Keratinocyte (primary cell): ENCODE results near the gene PLCB3. TPM values are rescaled to one million over a fixed set of nuclear protein-coding genes. Genes with fewer than 3 reads are reported as not detected.

ENCODE experiments used
- DNase-seq: peaks from one replicate; pipeline ENCODE4 v3.0.0-alpha.2; 2011; ENCODE audit warnings: low read depth, missing footprints, low spot score
- FAIRE-seq: peaks from 2 replicates; lab custom pipeline; 2011; peaks lifted over from hg19 to GRCh38; lab: Jason Lieb, UNC
- H2AFZ ChIP-seq: 2 replicates; pipeline ENCODE4 v1.6.0; 2012; ENCODE audit warnings: low read length, control low read depth, inconsistent platforms; ENCODE audit not compliant: control insufficient read depth
- H3K27ac ChIP-seq: 2 replicates; pipeline ENCODE4 v1.5.1; 2011; ENCODE audit warnings: low read length; ENCODE audit not compliant: control insufficient read depth, insufficient read depth
- H3K27me3 ChIP-seq: 3 replicates; pipeline ENCODE4 v1.6.0; 2011; ENCODE audit warnings: low read length; ENCODE audit not compliant: control insufficient read depth, insufficient read depth; ENCODE audit errors: extremely low read depth
- H3K36me3 ChIP-seq, 2 experiments: 2 replicates in 1 of 2; 3 replicates in 1 of 2; pipeline ENCODE4 v1.5.1; 2011; ENCODE audit warnings: low read length in 2 of 2, mild to moderate bottlenecking in 1 of 2; ENCODE audit not compliant: control insufficient read depth in 2 of 2, insufficient read depth in 2 of 2; ENCODE audit errors: extremely low read depth in 1 of 2
- H3K4me1 ChIP-seq: 3 replicates; pipeline ENCODE4 v1.5.1; 2011; ENCODE audit warnings: low read length; ENCODE audit not compliant: control insufficient read depth, insufficient read depth; ENCODE audit errors: extremely low read depth
- H3K4me2 ChIP-seq: 3 replicates; pipeline ENCODE4 v1.6.0; 2011; ENCODE audit warnings: low read depth, low read length; ENCODE audit not compliant: control insufficient read depth, insufficient read depth; ENCODE audit errors: extremely low read depth
- H3K4me3 ChIP-seq, 3 experiments: fragments of 200-600 bp in 1 of 3; sonication (generic) in 1 of 3; 2 replicates in 2 of 3; 3 replicates in 1 of 3; pipeline ENCODE4 v1.5.1; 2011 to 2016; ENCODE audit warnings: low read length in 3 of 3, mild to moderate bottlenecking in 3 of 3, control low read depth in 2 of 3, inconsistent platforms in 1 of 3, low read depth in 1 of 3, mixed read lengths in 1 of 3, mixed run types in 1 of 3, moderate library complexity in 1 of 3; ENCODE audit not compliant: control insufficient read depth in 2 of 3, insufficient read depth in 2 of 3; ENCODE audit errors: extremely low read depth in 1 of 3
- H3K79me2 ChIP-seq: 2 replicates; pipeline ENCODE4 v1.6.0; 2012; ENCODE audit warnings: low read length; ENCODE audit not compliant: control insufficient read depth, insufficient read depth
- H3K9ac ChIP-seq: 3 replicates; pipeline ENCODE4 v1.6.0; 2011; ENCODE audit warnings: low read length; ENCODE audit not compliant: control insufficient read depth, insufficient read depth; ENCODE audit errors: extremely low read depth
- H3K9me1 ChIP-seq: 3 replicates; pipeline ENCODE4 v1.6.0; 2011; ENCODE audit warnings: low read length; ENCODE audit not compliant: control insufficient read depth, insufficient read depth; ENCODE audit errors: extremely low read depth
- H3K9me3 ChIP-seq: 2 replicates; pipeline ENCODE4 v1.5.1; 2012; ENCODE audit warnings: low read depth, low read length; ENCODE audit not compliant: control insufficient read depth
- H4K20me1 ChIP-seq: 3 replicates; pipeline ENCODE4 v1.6.0; 2011; ENCODE audit warnings: low read length; ENCODE audit not compliant: control insufficient read depth, insufficient read depth; ENCODE audit errors: extremely low read depth
- CTCF ChIP-seq, 3 experiments: IDR thresholded peaks in 1 of 3; conservative IDR thresholded peaks in 1 of 3; optimal IDR thresholded peaks in 1 of 3; 2 replicates in 2 of 3; 3 replicates in 1 of 3; pipeline versions ENCODE3 to v1.5.1; 2011; ENCODE audit warnings: low read length in 3 of 3, mild to moderate bottlenecking in 3 of 3, moderate library complexity in 2 of 3, control low read depth in 1 of 3, inconsistent platforms in 1 of 3; ENCODE audit not compliant: insufficient read depth in 2 of 3; ENCODE audit errors: extremely low read depth in 1 of 3
- EZH2 ChIP-seq: IDR thresholded peaks from one replicate; pipeline ENCODE4 v1.6.1; 2012; ENCODE audit warnings: inconsistent platforms, mild to moderate bottlenecking, low read length, moderate library complexity
- dilution Hi-C: fragments of 300-500 bp; cut with MboI; formaldehyde crosslinking; loops from one replicate; pipeline ENCODE4 v1.7.0; 2020; ENCODE audit warnings: low sequenced_read_pairs; ENCODE audit not compliant: extremely low pct_ligation_motif_present
- polyA plus RNA-seq, 5 experiments: library from polyadenylated mRNA; depleted of rRNA in 3 of 5; stranded (reverse) in 3 of 5; stranded (forward) in 1 of 5; unstranded in 1 of 5; fragments of >200 nt; gene quantifications; 1 replicate in 1 of 5; 2 replicates in 3 of 5; 3 replicates in 1 of 5; pipeline versions ENCODE4 v1.2.1 to v1.2.3, GENCODE V29; 2011 to 2012; ENCODE audit warnings: missing spikeins in 2 of 5, low read depth in 1 of 5, low replicate concordance in 1 of 5

PLCB3 gene
- polyA plus RNA-seq, 1 donor (not counting 4 experiments of a cell fraction or from before 2014, with no cell fraction given): 32.5 TPM

- Histone ChIP-seq H3K9me1 (no peaks in the 10 kb centered on the region), H3K4me2 (no peak overlapping the region), H3K27ac (no peak overlapping the region), H3K4me3 (no peak overlapping the region), H3K36me3 (peaks cover 4 to 5% of the 10 kb centered on the region in 2 experiments), H3K9ac (no peak overlapping the region), H3K9me3 (no peaks in the 10 kb centered on the region), H3K27me3 (peaks cover 23% of the 10 kb centered on the region), H3K4me1 (peaks cover 14% of the 10 kb centered on the region), H3K79me2 (peaks cover 11% of the 10 kb centered on the region), H2AFZ (no peak overlapping the region), H4K20me1 (no peaks in the 10 kb centered on the region)
- FAIRE-seq (no peak), DNase-seq (no peak)
- TF ChIP-seq CTCF (optimal IDR thresholded peaks at IDR 0.05 in 1 of 3, IDR thresholded peaks at IDR 0.05 in 1 of 3, conservative IDR thresholded peaks at IDR 0.05 in 1 of 3; ENCODE audit: extremely low read depth in 1 of 3, insufficient read depth in 2 of 3, low read length in 3 of 3) (no peak), EZH2 (no peak)
- dilution Hi-C loops: no loop called here
Measured at GRCh38 chr11:64287676-64288352, 36.5 kb downstream of the PLCB3 start.

- Histone ChIP-seq H3K9me1 (no peaks in the 10 kb centered on the region), H4K20me1 (no peaks in the 10 kb centered on the region), H3K4me3 (no peak overlapping the region), H3K79me2 (peaks cover 7% of the 10 kb centered on the region), H3K4me2 (no peak overlapping the region), H3K9me3 (no peaks in the 10 kb centered on the region), H3K27ac (no peak overlapping the region), H3K4me1 (peaks cover 13% of the 10 kb centered on the region), H2AFZ (no peak overlapping the region), H3K36me3 (peaks cover 1 to 4% of the 10 kb centered on the region in 2 experiments), H3K27me3 (peaks cover 29% of the 10 kb centered on the region), H3K9ac (no peak overlapping the region)
- dilution Hi-C loops: no loop called here
- TF ChIP-seq CTCF (optimal IDR thresholded peaks at IDR 0.05 in 1 of 3, IDR thresholded peaks at IDR 0.05 in 1 of 3, conservative IDR thresholded peaks at IDR 0.05 in 1 of 3; ENCODE audit: extremely low read depth in 1 of 3, insufficient read depth in 2 of 3, low read length in 3 of 3) (no peak), EZH2 (no peak)
- no peak for FAIRE-seq
- DNase-seq: no peak
Measured at GRCh38 chr11:64288353-64288750, 37.0 kb downstream of the PLCB3 start.
